DMS153 treated with DMSO at 0.1 percent for 48 hours (cell line): ENCODE data around the gene TSPOAP1.

Experiments used
- DNase-seq: peaks from one replicate; lab custom pipeline; 2025; ENCODE audit not compliant: unreplicated experiment; lab: John Stamatoyannopoulos, UW

Gene TSPOAP1

DNA sequence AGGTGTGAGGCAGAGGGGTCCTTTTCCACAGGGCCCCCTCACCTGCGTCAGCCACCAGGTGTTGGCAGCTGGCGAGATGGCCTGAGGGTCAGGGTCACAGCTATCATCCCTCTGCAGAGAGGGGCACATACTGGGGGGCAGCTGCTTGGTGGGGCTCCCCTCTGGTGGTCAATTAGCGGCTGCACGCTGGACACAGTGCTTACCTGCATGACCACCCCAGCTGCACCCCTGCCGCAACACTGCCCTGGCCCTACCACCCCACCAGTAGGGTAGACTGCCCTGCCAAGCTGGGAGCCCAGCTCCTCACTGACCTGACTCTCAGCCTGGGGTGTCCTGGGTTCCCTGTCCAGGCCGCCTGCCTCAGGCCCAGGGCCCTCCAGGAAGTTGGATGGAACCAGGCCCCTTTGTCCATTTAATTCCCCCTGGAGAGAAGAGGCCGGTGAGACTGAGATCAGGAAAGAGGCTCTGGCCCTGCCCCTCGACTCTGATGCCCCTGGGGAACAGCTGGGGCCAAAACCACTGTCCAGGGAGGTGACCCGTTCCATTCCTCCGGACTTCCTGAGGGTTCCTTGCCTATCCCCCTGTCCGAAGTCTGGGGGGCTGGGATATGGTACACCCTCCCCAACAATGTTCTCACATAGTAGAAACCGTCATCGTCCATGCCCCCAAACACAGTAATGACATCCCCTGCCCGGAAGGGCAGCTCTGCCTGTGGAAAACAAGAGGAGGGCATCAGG is 23.7 kb downstream of the TSPOAP1 start:
- DNase-seq = no peak

DNA sequence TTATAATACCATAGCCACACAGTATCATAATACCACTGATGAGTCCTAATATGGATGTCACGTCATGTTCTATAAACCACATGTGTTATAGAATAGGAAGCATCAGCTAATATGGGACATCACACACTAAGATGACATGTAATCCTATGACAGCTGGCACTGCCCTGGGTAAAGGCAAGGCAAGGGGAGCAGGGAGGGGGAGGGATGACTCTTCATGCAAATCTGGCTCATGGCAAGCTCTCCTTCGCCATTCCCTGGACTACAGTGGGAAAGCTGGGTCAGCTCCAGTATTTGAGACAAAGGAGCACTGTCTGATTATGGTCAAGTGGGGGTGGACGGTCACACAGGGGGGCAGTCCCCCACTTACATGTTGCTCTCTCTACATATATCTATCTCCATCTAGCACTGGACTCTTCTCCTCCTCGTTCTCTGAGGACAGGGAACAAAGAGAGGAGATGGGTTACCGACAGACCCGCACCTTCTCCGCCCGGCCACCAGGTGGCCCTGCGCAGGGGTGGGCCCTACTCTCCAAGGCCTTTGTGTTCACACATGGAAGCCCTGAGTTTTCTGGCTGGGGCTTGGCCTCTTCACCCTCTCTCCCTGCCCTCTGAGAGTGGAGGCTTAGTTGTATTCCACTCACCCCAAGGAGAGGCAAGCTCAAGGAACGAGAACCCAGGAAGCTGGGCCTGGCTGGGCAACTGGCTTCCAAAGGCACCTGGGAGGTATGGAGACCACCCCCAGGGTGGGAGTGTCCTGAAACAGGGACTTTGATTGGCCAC is 24.4 kb downstream of the TSPOAP1 start:
- DNase-seq = no peak

DNA sequence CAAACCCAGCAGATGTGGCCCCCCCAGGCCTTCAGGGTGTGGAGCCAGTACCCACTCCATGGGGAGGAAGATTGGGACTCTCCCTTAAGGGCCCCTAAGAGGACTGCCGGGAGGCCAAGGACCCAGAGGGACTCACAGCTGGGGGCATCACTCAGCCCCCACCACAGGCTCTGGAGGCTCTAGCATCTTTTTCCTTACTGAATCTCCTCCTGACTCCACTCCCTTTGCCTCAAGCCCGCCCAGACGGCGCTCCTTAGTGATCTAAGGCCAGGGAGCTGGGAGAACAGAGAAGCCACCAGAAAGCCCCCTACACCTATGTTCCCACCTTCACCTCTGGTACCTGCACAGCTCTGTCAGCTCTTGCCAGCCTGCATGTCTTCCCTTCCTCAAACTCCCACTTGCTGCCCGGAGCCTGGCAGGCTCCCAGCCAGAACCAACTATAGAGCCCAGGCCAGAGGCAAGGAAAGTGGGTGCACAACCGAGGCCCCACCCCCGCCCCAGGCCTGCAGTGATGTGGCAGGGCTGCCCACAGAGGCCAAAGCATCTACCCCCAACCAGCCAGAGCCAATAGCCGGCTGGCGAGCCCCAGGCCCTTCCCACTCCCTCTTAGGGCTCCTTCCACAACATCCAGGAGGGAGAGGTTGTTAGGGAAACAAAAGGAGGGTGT is 25.5 kb downstream of the TSPOAP1 start:
- DNase-seq = no peak

DNA sequence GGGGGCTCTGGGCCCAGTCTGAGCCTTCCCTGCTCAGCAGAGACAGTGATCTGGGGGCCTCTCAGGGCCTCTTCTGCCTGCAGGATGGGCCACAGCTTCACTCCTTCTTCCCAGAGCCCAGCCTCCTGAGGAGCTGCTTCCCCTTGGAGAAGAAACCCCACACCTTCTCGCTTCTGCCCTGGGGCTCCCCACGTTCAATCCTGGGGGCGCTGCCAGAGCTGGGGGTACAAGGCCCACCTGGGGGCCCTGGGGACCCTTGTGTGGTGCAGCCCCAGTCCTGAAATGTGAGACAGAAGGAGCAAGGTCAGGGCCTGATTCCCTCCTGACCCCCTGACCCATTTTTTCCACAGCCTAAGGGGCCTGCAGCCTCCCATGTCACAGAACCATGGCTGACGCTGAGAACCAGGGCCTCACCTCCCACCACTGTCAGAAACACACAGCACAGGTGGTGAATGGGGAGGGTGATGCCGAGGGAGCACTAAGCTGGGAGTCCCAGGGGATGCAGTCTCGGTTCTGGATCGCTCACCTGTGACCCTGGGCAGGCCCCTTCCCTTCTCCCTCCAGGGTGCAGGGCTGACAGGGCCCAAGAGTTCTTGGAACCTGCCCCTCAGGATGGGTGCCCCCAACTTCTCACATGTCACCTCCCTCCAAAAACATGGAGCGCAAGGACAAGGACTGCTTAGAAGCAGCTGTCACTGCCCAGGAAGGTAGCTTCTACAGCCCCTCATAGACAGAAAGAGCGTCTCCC is 26.2 kb downstream of the TSPOAP1 start:
- DNase-seq = no peak

- no peak for DNase-seq
These were observed 27.0 kb downstream of the TSPOAP1 start for GRCh38 chr17:58301504-58302150.

- DNase-seq = no peak
These were observed 28.3 kb downstream of the TSPOAP1 start for GRCh38 chr17:58300336-58300735.

GRCh38 chr17:58294034-58294433 is 34.6 kb downstream of the TSPOAP1 start:
- DNase-seq = no peak

DNA sequence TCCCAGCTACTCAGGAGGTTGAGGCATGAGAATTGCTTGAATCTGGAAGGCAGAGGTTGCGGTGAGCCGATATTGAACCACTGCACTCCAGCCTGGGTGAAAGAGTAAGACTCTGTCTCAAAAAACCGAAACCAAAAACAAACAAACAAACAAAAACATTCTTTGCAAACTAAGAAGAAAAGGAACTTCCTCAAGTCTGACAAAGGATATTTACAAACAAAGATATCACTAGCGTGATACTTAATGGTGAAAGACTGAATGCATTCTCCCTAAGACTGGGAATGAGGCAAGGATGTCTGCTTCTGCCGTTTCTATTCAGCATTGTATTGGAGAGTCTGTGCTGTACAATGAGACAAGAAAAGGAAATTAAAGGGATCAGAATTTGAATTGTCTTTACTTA is 37.3 kb downstream of the TSPOAP1 start:
- no peak for DNase-seq

DNA sequence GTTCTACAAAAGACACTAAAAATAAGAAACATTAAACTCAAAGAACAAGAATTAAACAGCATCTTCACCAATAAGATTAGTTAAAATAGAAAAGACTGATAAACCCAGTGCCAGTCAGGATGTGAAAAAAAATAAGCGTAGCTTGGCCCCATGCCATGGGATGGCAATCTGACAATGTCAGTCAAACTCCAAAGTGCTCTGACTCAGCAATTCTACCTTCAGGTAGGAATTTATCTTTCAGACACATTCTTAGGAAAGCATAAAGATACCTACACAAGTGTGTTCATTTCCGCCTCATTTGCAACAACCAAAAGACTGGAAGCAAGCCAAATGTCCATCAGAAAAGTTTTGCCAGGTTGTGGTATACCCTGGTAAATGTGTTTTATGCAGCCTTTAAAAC is 38.7 kb downstream of the TSPOAP1 start:
- DNase-seq = no peak

GRCh38 chr17:58285422-58285810 is 43.2 kb downstream of the TSPOAP1 start:
- no peak for DNase-seq

DNA sequence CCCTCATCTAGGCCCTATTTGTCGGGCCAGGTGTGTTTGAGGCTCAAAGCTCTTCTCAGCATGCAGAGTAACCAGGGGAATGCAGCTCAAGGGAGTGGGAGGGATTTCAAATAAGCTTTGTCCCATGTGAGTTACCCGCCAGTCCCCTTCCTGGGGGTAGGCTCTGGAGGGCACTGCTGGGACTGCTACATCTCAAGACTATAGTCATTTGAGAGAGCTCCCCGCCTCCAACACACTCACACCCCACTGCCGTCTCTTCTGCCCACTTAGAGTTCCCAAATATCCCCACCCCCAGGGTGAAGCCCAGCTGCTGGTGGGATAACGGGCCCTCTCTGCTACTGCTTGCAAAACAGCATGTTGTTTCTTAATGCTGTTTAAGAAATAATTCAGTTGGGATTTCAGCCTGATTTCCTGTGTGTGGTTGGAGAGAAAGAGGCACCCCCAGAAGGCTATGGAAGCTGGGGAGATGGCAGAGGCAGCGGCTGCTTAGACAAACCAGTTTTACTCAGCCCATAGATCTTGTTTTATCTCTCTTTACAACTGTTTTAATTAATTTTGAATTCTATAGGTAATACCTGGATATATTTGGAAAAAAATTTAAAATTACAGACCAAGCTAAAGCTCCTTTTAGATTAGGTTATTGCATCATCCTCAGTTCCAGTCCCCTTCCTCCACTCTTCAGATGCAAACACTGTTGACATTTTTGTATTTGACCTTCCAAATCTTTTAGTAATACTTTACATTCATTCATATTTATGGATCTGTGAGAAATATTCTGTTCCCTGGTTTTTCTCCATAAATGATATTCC is 43.8 kb downstream of the TSPOAP1 start:
- no peak for DNase-seq

- DNase-seq = no peak
These were observed 44.7 kb downstream of the TSPOAP1 start for GRCh38 chr17:58283674-58284612.

DNA sequence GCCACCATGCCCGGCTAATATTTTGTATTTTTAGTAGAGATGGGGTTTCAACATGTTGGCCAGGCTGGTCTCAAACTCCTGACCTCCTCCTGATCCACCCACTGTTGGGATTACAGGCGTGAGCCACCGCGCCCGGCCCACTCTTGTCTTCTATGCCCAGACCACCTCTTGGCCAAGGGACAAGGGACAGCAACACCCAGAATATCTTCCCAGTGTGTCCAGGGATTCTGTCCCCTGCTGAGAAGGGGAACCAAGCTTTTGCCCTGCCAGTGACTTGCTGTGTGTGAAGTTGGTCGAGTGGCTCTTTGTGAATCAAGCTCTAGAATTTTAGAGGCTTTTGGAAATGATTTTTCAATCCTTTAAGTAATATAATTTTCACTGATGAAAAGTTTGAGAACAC is 46.2 kb downstream of the TSPOAP1 start:
- no peak for DNase-seq

DNA sequence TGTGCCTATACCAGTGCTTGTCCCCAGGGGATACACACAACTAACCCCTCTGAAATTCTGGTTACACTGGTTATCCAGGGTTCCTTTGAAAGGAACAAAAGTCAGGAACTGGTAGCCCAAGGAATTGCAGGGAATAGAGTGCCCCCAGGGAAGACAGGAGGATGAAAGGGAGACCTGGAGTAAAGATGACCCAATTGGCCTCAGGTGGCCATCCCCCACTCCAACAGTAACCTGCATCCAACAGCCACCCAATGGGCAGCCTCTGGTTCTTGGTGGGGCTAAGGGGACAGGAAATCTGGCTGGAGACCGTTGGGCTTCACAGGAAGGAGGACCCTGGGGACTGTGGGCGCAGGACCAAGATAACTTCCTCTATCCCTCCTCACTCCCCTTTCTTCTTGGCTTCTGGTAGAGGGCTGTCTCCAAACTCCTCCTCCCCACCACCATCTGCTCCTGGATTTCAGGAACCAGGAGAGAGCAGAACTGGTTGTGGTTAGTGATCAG is 47.0 kb downstream of the TSPOAP1 start:
- DNase-seq = no peak

GRCh38 chr17:58280480-58281217 is 47.9 kb downstream of the TSPOAP1 start, which contains the start of gene MPO:
MPO (minus strand) TSS chr17:58280935; CDS start chr17:58280758, 177 bp downstream.
- DNase-seq = no peak

- DNase-seq = no peak
These were observed 48.7 kb downstream of the TSPOAP1 start for GRCh38 chr17:58279736-58280479.

DNA sequence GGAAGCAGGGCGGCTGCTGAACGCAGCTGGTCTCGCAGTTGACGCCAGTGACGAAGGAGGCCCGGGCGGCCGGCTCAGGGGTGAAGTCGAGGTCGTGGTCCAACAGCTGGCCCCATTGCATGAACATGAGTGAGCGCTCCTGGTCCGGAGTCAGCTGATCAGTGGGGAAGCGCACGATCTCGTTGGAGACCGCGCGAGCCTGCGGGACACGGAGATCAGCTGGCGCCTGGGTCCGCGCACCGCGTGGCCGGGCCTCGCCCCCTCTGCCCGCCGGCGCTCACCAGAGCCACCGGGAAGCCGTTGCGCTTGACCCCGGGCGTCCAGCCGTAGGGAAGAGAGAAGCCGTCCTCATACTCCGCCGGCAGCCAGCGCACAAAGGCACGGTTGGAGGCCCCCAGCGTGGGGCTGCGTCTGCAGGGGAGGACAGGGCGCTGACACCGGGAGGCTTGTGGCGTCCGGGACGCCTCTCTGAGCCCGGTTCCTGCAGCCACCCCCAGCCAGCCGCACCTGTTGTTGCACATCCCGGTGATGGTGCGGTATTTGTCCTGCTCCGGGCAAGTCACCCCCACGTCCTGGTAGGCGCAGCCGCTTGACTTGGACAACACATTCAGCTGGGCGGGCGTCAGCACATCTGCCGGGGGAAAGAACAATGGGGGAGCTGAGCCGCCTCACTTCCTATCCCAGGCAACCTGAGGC is 49.4 kb downstream of the TSPOAP1 start:
- no peak for DNase-seq
